Progenitor cell of endocrine pancreas (in vitro differentiated cells): ENCODE data around the gene HOXA6. TPM values are rescaled to one million over a fixed set of nuclear protein-coding genes. Genes with fewer than 3 reads are reported as not detected.
A peak's percentile ranks its signal among the peaks of the same experiment; 100 is the strongest.

Experiments used
- DNase-seq: peaks from one replicate; pipeline ENCODE4 v3.0.0; 2021; ENCODE audit warnings: low spot score; ENCODE audit not compliant: unreplicated experiment
- H3K27ac Mint-ChIP-seq: 2 replicates; pipeline ENCODE4 v1.8.0; 2021; ENCODE audit warnings: mild to moderate bottlenecking, moderate library complexity, mixed read lengths
- H3K27me3 Mint-ChIP-seq: 2 replicates; pipeline ENCODE4 v1.8.0; 2021; ENCODE audit warnings: mixed read lengths
- H3K36me3 Mint-ChIP-seq: 2 replicates; pipeline ENCODE4 v1.8.0; 2022; ENCODE audit warnings: mixed read lengths; ENCODE audit not compliant: insufficient read depth
- H3K4me1 Mint-ChIP-seq: 2 replicates; pipeline ENCODE4 v1.8.0; 2021; ENCODE audit warnings: low read depth, mixed read lengths
- H3K4me3 Mint-ChIP-seq: 2 replicates; pipeline ENCODE4 v1.8.0; 2021; ENCODE audit warnings: low read depth, mild to moderate bottlenecking, moderate library complexity, mixed read lengths
- H3K9me3 Mint-ChIP-seq: 2 replicates; pipeline ENCODE4 v1.8.0; 2021; ENCODE audit warnings: low read depth, mixed read lengths
- total RNA-seq: library from RNA; stranded (reverse); gene quantifications from 2 replicates; pipeline ENCODE4 v1.2.1, GENCODE V29; 2021
- TF ChIP-seq, protein P1 (sequence below): fragments of 200-600 bp; sonication (generic); IDR thresholded peaks from one replicate; pipeline ENCODE4 v1.5.0; 2021; ENCODE audit warnings: antibody characterized with exemption, mild to moderate bottlenecking; ENCODE audit not compliant: unreplicated experiment

HOXA6 gene
- total RNA-seq, 1 donor from 2014 or later, result 0.38 TPM

DNA sequence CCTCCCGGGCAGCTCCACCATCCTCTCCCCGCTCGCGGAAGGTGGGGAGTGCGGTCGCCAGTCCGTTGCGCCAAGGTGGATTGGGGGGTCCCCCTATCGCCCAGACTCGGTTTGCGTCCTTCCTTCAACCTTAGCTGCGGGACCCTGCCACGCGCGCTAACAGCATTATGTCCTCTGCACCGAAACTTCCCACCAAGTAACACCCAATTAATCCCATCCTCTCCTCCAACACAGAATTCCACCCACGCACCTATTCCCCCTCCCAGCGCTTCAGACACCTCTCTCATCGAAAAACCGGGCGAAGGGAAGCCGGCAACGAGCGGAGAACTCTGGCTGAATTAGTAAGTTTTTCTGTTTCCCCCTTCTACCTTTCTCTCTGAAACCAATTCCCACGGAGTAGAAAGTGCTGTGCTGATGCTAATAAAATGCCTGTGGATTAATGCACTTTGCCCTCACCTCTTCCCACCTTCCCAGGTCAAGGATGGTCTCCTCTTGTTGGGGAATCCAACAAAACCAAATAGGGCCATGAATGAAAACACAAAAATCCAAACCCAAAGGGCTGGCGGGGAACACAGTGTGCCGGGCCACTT, 3.9 kb upstream of the HOXA6 start:
- no peak overlapping the region for H3K27ac Mint-ChIP-seq
- H3K36me3 Mint-ChIP-seq, result peaks cover 2% of the 10 kb centered on the region
- H3K4me3 Mint-ChIP-seq, result peak overlapping the region; percentile 66
- H3K4me1 Mint-ChIP-seq, result peaks cover 18% of the 10 kb centered on the region
- H3K27me3 Mint-ChIP-seq, result peaks cover 90% of the 10 kb centered on the region
- no peak for DNase-seq
- H3K9me3 Mint-ChIP-seq, result no peaks in the 10 kb centered on the region
- TF ChIP-seq, protein P1, sequence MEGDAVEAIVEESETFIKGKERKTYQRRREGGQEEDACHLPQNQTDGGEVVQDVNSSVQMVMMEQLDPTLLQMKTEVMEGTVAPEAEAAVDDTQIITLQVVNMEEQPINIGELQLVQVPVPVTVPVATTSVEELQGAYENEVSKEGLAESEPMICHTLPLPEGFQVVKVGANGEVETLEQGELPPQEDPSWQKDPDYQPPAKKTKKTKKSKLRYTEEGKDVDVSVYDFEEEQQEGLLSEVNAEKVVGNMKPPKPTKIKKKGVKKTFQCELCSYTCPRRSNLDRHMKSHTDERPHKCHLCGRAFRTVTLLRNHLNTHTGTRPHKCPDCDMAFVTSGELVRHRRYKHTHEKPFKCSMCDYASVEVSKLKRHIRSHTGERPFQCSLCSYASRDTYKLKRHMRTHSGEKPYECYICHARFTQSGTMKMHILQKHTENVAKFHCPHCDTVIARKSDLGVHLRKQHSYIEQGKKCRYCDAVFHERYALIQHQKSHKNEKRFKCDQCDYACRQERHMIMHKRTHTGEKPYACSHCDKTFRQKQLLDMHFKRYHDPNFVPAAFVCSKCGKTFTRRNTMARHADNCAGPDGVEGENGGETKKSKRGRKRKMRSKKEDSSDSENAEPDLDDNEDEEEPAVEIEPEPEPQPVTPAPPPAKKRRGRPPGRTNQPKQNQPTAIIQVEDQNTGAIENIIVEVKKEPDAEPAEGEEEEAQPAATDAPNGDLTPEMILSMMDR, result no peak

DNA sequence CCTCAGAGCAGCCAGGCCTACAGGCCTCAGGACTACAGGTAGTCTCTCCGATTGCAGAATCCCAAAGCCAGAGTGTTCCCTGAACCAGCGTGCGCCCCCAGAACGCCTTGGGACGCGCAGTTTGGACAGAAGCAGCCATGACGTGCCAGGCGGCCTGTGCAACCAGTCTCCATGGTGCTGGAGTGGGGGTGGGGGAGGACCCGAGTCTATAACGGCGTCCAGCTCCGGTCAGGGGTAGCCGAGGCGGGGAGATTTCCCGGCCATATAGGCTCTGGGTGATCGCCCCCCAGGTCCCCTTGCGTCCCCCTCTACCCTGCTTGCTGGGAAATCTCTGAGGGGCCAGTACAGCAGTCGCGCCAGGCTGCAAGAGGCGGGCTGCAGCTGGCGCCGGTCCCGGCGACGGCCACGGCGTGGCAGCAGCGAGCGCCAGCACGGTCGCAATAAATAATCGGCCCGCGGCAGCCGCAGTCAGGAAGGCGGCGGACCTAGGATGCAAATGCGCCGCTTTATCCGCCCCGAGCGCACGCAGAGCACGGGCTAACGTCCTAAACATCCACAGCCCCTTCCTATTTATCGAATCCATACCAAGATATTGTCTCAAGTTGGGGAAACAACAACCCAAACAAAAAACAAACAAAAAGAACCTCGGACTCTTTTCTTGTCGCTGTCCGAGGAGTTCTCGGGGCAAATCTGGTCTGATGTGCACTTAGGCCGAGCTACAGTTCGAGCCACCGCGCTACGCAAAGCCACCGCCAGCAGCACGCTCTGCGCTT, 3.2 kb upstream of the HOXA6 start:
- peaks cover 90% of the 10 kb centered on the region for H3K27me3 Mint-ChIP-seq
- peak overlapping the region; percentile 66 for H3K4me3 Mint-ChIP-seq
- peak; percentile 63 for DNase-seq
- H3K27ac Mint-ChIP-seq, result no peak overlapping the region
- H3K4me1 Mint-ChIP-seq, result peaks cover 17% of the 10 kb centered on the region
- H3K36me3 Mint-ChIP-seq, result peaks cover 3% of the 10 kb centered on the region
- TF ChIP-seq, protein P1, result peak; percentile 87
- H3K9me3 Mint-ChIP-seq, result no peaks in the 10 kb centered on the region

DNA sequence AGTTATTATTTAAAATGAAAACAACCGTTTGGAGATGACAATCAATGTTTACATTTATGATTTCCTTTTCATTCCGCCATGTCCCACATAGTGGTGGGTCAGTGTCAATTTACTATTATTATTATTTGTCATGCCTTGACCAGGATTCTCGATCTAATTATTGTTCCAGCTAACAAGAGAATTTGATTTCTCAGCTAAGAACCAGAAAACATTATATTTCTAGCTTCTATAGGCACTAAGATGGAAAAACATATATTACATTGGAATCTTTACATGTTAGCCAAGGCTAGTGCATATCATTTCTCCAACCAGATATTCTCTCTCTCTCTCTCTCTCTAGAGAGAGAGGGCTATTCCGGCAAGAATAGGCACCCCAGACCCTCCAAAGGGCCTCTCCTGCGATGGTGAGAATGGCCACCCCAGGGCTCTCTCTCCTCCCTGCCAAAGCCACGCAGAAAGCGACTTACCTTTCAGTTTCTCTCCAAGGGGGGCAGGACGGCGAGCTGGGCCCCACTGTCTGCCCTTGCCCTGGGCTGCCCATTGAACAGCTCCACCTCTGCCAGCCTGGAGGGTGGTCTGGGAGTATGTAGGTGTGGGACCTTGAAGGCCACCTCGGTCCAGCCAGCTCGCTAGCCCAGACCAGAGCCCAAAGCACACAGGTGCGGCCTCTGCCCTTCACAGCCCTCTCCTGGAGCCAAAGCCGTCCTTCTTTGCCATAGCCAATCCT, 2.4 kb upstream of the HOXA6 start:
- Mint-ChIP-seq H3K9me3 (no peaks in the 10 kb centered on the region), H3K27me3 (peaks cover 90% of the 10 kb centered on the region), H3K27ac (no peak overlapping the region), H3K4me1 (peaks cover 15% of the 10 kb centered on the region), H3K36me3 (peaks cover 3% of the 10 kb centered on the region), H3K4me3 (no peak overlapping the region)
- TF ChIP-seq, protein P1, result no peak
- DNase-seq, result no peak

DNA sequence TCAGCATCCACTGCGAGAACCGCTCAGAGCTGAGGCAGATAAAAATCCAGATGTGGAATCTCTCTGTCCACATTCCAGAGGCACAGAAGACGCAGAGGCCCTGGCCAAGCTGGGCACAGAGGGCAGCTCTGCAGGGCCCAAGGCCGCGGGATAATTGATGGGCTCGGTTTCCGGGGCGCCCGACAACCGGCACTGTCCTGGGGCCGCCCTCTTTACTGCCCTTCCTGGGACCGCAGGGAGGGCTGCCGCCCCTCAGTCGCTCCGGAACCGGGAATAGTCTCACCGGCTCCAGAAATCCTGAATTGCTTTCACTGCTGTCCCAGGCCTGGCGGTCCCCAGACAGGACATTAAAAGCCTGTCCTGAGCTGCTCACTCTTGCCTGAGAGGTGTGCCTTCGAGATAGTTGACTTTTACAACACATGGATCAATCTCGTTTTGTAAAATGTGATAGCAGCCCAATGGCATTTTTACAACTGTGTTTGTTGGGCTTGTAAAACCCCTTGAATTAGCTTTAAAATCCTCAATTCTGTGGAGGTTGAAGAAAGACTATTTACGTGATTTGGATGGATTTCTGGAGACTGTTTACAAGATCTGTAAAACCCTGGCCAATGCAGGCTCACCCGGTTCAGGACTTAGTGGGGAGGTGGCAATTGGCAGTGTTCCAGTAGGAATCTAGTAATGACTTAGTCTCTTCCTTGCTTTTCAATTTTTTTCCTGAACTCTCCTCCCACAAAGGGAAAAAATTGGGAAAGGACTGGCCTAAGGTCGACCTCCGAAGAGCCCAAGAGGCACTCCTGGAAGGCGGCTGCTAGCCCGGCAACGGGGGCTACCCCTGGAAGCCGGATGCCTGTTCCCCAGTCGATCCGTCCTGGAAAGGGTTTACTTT, 1.4 kb upstream of the HOXA6 start:
- Mint-ChIP-seq H3K27me3 (peaks cover 90% of the 10 kb centered on the region), H3K27ac (no peak overlapping the region), H3K4me3 (peak overlapping the region; percentile 21), H3K9me3 (no peaks in the 10 kb centered on the region), H3K36me3 (peaks cover 2% of the 10 kb centered on the region), H3K4me1 (peaks cover 14% of the 10 kb centered on the region)
- no peak for DNase-seq
- TF ChIP-seq, protein P1, result no peak
